CD4-positive, alpha-beta T cell treated with Interleukin-17A for 1 hour (primary cell): ENCODE results near the gene EPHA10.
A peak's percentile ranks its signal among the peaks of the same experiment; 100 is the strongest.
"Not testable (repeated sequence)": the region's sequence is repeated elsewhere in the genome, so short reads cannot be mapped to it uniquely, and the experiment has no call there.

Source experiments
- DNase-seq: peaks from one replicate; pipeline ENCODE4 v3.0.0-alpha.2; 2020

The EPHA10 gene

GRCh38 chr1:37767488-37767887, 2.6 kb upstream of the EPHA10 start:
- no peak for DNase-seq

DNA sequence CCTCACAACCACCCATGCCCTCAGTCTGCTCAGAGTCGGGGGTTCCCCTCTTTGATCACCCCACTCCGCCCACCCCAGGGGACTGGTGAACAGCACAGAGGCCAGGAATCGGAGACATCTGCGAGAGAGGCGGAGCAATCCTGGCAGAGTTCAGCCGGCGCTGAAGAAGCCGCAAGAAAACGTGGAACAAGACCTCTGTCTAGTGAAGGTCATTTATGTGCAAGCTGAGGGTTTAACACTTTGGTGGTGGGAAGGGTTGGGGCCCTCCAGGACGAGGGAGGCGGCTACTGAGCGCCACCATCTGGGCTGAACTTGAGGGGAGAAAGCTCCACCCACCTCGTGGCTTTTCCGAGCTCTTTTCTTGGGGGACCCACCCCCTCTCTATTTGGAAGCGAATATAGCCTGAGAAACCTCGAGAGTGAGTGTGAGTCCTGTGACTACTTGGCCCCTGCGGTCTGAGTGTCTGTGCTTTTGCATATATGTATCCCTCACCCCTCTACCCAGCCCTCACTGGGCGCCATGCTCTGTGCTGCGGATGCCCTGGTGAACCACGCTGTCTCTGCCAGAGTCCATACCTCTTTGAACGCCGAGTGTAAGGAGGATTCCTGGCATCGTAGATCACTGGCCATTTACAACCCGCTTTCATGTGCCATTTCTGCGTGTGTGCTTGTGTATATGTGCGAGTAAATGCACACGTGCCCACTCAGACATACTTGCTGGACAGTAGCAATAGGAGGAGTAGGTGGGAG, 1.2 kb upstream of the EPHA10 start:
- DNase-seq, result no peak

DNA sequence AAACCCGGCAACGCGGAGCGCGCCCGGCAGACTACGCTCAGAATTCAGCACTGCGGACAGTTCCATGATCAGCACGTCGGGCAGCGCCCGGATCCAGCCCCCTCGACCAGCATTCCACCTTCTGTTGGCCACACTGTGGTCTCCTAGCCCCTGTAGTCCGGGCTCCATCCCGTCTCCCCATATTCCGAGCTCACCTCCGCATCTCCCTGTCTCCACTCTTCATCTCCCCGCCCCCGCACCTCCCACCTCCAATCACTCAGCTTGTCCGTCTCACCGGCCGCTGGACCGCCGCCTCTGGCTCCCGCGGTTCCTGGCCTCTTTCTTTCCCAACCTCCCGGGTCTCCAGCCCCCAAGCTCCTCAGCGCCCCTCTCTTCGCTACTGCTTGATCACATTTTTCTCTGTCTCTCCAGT, 500 bp downstream of the EPHA10 start:
- peak; percentile 10 for DNase-seq

DNA sequence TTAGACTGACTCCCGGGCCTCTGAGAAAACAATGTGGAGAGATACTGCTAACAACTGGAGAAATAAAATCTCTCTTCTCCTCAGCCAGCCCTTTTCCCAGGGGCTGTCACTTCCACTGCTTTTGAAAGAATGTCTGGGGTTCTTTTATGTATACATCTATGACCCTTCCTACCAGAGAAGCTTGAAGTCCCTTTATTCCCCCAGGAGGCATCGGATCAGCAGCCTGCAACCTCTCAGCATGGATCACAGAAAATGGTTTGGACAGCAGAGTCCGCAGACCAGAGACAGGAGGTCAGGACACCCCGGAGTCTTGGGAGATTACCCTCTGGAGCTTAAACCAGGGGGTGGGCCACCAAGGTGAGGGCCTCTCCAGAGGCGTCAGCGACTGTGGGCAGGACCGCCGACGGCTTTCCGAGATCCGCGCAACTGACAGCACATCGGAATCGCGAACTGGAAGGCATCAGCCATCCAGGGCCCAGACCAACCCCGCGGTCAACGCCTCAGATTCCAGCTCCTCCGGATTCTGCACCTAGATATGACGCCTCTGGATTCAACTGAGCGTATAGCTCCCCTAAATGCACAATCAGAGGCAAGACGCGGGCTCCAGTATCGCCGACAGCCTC, 1.0 kb downstream of the EPHA10 start:
- DNase-seq, result no peak

GRCh38 chr1:37762516-37762915, 2.4 kb downstream of the EPHA10 start:
- no peak for DNase-seq

- DNase-seq, result no peak
Measured at GRCh38 chr1:37761416-37762095, 3.4 kb downstream of the EPHA10 start.

DNA sequence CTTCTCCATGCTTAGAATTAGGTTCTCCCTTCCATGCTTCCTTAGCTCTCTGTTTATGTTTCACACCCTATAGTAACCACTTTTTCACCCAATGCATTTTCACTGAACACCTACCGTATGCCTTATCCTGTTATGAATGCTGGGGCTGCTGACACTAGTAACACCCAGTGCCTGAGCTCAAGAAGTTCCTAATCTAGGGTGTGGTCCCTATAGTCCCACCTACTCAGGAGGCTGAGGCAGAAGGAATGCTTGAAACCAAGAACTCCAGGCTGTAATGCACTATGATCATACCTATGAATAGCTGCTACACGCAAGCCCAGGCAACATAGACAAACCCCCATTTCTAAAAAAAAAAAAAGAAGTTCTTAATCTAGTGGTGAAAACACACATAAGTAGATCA, 5.5 kb downstream of the EPHA10 start:
- DNase-seq, result no peak

GRCh38 chr1:37755951-37756560, 8.9 kb downstream of the EPHA10 start:
- DNase-seq, result no peak

- no peak for DNase-seq
Measured at GRCh38 chr1:37755290-37755689, 9.6 kb downstream of the EPHA10 start.

- no peak for DNase-seq
Measured at GRCh38 chr1:37753473-37754321, 11.2 kb downstream of the EPHA10 start.

DNA sequence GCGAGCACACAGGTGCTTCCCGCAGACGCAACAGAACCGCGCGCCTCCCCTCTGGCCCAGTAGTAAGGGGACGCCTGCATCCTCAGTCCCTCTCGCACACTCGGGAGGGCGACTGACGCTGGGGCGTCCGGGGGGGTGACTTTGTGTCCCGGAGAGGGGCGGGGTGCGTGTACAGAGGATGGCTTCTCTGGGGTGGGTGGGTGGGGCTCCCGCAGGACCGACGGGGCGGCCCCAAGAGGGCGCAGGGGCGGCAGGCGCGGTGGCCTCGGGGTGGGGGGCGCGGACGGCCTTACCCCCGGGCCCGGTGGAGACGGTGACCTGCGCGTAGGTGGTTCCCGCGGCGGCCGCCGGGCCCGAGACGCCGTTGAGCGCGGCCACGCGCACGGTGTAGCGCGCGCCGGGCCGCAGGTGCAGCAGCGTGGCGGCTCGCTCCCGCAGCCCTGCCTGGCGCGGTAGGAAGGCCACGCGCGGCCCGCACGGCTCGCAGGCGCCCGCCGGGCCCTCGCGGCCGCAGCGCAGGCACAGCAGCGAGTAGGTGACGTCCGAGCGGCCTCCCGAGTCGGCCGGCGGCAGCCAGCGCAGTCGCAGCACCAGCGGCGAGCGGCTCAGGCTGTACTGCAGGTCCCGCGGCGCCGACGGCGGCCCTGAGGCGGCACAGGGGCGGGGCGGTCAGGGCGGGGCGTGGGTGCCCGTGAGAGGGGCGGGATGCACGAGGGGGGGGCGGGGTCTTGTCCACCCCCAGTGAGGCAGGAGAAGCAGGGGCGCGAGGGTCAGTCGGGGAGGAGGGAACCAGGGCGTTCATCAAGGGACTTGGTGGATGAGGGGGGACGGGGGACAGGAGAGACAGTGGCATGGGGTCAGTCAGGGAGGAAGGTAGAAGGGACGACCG, 12.1 kb downstream of the EPHA10 start:
- peak; percentile 6 for DNase-seq

GRCh38 chr1:37752213-37752582, 12.7 kb downstream of the EPHA10 start:
- DNase-seq, result no peak

- DNase-seq, result no peak
Measured at GRCh38 chr1:37748565-37748964, 16.4 kb downstream of the EPHA10 start.

- no peak for DNase-seq
Measured at GRCh38 chr1:37746806-37747205, 18.1 kb downstream of the EPHA10 start.

DNA sequence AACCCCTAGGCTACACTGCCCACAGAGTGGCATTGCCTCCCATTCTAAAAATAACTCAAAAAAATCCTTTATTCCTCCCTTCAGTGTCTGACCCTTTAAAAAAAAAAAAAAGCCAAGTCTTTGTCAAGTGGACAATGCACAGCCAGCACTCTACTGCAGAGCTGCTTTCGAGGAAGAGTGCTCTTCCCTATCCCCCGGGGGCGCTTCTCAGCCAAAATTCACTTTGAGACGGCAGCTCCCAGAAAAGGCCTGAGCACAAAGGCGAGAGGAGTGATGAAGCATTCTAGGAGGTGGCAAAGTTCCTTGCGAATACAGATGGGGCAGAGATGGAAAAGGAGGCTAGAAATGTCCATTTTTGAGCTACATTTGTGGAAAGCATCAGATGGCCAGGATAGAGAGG, 23.3 kb downstream of the EPHA10 start:
- no peak for DNase-seq

DNA sequence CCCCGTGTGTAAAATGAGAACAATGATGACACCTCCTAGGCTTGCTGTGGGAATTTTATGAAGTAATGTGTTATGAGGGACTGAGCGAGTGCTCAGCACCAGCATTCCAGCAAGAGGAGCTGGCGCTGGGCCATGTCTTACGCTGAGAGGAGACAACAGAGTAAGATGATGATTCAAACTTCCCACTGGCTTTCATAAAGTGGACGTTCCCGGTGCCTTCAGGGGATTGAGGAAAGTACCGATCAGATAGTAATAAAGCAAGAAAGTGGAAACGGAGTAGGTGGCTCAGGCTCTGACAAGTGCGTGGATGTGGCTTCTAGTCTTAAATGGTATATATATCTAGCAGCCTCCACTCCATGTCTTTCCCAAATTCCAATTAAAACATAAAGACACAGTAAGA, 23.8 kb downstream of the EPHA10 start:
- no peak for DNase-seq

GRCh38 chr1:37739222-37739621, 25.7 kb downstream of the EPHA10 start:
- no peak for DNase-seq

GRCh38 chr1:37738619-37739018, 26.3 kb downstream of the EPHA10 start:
- DNase-seq, result not testable (repeated sequence)

DNA sequence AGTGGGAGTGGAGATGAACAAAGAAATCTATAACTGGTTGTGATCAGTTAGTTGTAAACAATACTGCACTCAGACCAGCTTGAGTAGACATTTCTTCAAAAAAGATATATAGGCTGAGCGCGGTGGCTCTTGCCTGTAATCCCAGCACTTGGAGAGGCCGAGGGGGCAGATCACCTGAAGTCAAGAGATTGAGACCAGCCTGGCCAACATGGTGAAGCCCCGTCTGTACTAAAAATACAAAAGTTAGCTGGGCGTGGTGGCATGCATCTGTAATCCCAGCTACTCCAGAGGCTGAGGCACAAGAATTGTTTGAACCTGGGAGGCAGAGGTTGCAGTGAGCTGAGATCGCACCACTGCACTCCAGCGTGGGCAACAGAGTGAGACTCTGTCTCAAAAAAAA, 26.9 kb downstream of the EPHA10 start:
- not testable (repeated sequence) for DNase-seq

- no peak for DNase-seq
Measured at GRCh38 chr1:37734629-37735591, 30.0 kb downstream of the EPHA10 start.
